Stimulated activated CD8-positive, alpha-beta memory T cell treated with anti-CD3 and anti-CD28 coated beads, Interleukin-15, amount 100 ng/mL, for 4 hours (primary cell): Measurements from ENCODE around the gene RALGAPA2.
"Not testable (repeated sequence)": the region's sequence is repeated elsewhere in the genome, so short reads cannot be mapped to it uniquely, and the experiment has no call there.

Experiments
- DNase-seq, 2 donors: peaks; one replicate each; pipeline ENCODE4 v3.0.0-alpha.2; 2020; ENCODE audit warnings: low read depth in 2 of 2

Gene RALGAPA2

DNA sequence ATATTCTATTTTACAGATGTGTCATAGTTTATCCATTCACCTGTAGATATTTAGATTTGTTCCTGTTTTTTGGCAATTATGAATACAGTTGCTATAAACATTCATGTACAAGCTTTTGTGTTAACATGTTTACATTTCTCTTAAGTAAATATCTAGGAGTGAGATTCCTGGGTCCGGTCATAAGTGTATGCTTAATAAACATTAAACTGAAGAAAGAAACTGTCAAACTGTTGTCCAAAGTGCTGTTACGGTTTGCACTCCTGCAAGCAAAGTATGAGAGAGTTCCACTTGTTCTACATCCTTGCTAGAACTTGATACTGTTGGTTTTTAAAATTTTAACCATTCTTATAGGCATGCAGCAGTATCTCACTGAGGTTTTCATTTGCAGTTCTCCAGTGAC lies 138.6 kb downstream of the RALGAPA2 start:
- DNase-seq: no peak

DNA sequence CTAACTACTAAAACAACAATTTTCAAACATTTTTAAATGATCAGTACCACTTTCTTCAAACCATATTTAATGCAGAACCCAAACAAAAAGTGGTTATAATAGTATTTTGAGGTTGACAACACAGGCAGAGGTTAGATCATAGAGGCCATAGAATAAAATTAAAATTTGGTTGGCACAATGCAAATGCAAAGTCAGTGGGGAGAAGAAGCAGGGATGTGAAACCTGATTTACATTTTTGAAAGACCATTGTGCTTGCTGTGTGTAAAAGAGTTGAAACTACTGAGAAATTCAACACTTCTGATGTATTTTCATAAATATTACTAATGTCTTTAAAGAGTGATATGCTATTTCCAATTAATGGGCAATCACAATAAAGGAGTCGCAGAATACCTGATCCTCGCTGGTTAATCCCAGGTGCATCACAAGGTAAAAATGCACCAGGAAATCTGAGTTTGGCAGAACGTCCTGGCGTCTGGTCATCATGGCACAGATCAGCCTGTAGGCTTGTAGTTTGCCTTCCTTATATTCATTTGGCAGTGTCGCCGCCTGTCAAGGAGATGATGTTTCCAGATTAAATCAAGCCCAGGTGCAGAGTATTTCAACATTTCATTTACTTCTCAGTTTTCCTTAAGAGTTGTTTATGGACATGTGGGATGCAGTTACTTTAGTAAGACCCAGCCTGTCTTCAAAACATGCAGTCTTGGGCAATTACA lies 141.2 kb downstream of the RALGAPA2 start:
- DNase-seq: no peak

DNA sequence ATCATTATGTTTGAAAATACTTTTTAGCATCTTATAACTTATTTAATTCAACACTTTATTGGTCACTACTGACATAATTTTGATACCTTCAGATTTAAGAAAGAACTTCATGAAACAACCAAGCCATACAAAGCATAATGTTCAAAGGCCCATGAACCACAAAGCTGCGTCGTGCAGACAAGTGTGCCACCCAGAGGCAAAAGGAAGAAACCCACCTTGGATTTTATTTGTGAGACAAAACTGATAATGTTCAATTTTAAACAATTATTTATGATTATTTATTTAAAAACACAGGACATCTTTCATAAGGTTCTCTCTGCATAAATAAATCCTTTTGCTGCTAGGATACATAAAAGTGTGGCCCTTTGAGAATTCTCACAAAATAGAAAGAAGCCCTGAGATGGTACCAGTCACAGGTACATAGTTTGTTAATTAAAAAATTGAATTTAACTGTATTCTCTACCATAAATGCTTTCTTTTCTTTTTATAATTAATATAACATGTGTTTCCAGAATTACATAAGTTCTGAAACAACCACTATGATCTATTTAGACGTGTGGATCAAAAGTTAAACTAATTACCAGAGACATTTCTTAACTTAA lies 143.7 kb downstream of the RALGAPA2 start:
- no peak for DNase-seq

DNA sequence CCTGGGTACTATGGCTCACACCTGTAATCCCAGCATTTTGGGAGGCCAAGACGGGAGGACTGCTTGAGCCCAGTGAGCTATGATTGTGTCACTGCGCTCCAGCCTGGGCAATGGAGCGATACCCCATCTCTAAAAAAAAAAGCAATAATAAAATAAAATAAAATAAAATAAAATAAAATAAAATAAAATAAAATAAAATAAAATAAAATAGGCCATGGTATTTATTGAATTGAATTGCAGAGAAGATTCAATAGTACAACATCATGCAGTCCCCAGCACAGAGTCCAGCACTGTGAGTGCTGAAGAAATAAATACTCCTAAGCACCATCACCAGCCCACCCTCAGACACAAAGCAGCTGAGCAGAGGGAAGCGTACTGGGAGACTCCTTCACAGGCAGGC lies 144.7 kb downstream of the RALGAPA2 start:
- DNase-seq: no peak

DNA sequence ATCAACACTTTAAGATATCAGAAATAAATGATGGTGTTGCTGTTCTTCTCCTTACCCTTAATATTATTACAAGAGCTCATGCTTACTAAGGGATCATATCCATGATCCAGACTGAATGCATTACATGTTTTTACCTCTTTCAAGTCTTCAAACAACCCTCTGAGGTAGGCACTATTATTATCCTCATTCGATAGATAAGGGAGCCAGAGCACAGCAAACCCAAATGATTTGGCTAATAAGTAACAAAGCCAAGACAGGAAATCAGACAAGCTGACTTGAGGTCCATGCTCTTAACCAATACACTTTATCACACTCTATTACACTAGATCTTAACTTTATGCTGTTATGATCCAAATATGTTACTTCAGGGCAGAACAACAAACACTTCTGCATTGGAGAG lies 145.9 kb downstream of the RALGAPA2 start:
- DNase-seq: no peak

DNA sequence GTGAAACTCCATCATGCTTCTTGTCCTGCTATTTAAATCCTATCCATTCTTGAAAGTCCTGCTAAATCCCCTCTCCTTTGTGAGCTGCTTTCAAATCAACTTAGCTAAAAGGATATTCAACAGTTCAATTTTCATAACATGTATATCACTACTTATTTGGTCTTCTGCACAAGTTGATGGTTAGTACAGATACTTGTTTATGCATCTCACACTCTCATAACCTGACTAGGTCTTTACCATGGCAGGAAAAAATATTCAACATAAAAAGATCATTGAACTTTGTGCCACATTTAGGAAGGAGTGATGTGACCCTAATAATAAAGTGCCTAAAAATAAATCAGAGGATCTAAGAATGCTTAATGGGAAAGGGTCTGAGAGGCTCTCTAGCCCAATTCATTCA lies 148.2 kb downstream of the RALGAPA2 start:
- no peak for DNase-seq

DNA sequence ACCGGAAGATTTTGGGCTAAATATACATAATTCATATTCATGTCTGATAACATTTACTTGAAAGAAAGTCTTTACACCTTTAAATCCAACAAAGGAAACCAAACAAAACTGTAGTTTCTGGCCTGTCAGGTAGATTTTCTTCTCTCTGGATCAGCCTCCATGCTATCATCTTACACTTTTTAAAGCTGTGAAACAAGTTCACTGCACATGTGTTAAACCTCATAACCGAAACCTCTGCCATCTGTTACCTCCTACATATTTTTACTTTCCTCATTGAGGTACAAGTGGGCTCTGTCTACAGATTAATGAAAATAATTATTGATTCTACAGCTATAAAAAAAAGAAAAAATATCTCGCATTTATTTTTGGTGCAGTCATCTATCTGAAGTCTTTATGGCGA lies 149.9 kb downstream of the RALGAPA2 start:
- DNase-seq: no peak

DNA sequence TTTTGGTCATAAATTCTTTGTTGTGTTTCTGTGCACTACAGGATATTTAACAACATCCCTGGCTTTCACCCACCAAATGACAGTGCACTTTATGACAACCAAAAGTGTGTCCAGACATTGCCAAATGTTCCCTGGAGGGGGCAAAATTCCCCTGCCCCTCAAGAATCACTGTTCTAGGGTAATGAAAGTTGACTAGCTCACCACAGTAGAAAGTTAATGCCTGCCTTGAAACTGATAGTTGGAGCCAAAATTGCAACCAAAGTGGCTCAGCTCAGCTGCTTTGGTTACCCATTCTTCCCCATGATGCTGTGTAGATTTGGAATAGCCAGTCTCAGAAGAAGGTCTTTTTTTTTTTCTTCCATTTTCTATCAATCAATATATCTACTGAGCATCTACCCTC lies 150.6 kb downstream of the RALGAPA2 start:
- DNase-seq: no peak

DNA sequence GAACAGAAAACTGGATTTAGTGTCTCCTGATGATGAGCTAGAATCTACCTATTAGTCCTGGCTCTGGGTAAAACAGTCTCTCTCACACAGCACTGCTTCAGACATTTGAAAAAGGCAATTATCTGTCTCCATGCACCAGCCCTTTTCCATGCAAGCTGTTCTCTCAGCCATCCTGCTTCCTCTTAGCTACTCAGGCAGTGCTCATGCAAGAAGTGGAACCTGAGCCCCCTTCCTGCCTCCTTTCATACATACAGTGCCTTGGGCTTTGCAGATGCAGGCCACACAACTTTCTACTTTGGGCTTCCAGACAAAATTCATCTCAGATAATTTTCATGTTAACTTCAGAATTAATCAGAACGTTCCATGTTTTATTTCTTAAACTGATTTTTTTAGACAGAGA lies 151.3 kb downstream of the RALGAPA2 start:
- no peak for DNase-seq

DNA sequence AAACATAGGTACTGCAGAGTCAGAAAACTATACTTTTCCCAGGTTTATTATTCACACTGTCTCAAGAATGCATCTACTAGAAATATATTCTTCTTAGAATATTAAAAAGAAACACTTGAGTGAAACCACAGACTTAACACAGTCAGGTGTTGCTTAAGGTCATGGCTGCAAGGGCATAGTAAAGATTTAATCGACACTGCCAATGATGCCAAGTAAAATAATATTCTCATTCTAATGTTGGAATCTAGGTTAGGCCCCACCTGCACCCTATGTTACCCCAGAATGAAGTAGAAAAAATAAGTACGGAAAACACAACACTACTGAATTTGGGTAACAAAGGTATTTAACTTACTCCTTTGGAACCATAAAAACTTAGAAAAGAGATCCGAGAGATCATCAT lies 155.0 kb downstream of the RALGAPA2 start:
- no peak for DNase-seq

DNA sequence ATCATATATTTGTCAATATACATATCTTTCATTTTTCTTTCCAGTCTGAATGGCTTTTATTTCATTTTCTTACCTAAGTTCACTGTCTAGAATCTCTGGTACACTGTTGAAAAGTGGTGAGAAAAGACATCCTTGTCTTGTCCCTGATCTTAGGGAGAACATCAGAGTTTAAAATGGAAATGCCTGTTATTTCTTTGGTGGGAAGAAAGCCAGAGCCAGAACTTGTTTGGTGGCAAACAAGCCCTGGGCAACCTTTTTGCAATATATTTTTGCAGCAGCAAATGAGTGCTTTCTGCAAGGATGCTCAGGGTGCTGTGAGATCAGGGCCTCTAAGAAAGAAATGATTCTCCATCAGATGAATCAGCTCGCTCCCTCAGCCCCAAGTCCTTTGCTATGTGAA lies 156.6 kb downstream of the RALGAPA2 start:
- DNase-seq: no peak

DNA sequence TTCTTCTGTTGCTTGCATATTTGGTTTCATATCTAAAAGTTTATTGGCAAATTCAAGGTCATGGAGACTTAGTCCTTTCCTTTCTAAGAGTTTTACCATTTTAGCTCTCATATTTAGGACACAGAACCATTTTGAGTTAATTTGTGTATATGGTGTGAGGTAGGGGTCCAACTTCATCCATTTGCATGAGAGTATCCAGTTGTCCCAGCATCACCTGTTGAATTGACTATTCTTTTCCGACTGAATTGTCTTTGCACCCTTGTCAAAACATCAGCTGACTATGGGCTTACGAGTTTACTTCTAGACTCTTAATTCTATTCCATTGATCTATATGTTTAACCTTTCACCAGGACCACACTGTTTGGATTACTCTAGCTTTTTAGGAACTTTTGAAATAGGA lies 157.5 kb downstream of the RALGAPA2 start:
- no peak for DNase-seq

DNA sequence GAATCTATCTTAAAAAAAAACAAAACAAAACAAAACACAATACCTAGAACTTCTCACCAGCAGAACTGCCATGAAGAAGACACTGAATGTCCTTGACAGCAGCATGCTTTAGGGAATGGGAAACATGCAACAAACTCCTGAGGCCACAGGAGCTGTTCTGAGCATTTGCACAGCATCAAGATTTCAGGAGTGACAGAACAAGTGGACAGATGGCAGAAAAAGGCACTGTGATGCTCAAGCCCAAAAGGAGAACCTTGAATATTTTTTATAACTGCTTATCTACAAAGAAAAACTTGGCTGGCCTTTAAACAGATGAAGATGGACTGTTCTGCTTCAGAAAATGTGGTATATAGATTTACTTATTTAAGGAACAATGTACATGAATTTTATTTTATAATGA lies 158.9 kb downstream of the RALGAPA2 start:
- DNase-seq: no peak

DNA sequence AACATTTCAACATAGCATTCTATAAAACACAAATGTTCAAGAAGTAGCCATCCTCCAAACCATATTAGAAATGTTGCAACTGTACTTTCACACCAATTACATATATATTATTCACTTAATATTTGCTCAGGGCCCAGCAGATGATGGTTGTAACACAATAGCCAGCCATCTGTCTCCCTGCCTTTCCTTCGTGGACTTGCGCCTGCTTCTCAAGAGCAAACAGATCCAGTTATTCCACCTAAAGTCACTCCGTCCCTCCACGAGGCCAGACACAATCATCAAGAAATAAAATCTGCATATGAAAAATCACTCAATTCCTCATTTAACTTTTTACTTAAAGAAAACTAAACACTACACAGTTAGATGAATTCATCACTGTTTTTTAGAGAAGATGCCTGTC lies 160.4 kb downstream of the RALGAPA2 start:
- DNase-seq: no peak

DNA sequence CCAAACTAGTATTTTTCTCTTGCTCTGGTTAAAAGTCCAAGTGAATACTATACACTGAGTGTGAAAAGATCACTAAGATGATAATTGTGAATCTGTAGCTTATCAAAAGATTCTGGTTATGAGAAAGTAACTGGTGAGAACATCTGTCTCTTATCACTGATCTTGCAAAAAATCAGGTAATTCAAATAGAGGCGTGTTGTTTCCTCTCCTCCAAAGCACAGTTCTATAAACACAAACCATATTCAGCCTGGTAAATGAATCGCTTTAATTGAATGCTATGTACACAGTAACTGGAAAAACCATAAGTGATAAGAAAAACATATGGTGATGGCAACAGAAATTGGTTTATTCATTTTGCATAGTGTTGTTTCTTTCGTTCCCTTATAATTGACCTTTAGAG lies 161.0 kb downstream of the RALGAPA2 start:
- DNase-seq: no peak

DNA sequence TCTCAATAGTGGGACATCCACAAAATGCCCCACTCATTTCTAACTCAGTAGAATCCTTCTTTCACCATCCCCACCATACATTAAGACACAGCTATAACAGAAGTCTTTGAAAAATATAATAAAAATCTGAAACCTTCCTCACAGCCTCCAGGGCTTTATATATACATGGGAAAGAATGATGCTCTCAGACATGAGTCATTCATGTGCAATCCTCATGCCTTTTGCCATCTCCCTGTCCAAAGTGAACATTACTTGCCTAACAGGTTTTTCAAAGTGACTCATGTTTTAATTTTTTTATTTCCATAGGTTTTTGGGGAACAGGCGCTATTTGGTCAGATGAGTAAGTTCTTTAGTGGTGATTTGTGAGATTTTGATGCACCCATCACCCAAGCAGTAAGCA lies 162.7 kb downstream of the RALGAPA2 start:
- DNase-seq: no peak

DNA sequence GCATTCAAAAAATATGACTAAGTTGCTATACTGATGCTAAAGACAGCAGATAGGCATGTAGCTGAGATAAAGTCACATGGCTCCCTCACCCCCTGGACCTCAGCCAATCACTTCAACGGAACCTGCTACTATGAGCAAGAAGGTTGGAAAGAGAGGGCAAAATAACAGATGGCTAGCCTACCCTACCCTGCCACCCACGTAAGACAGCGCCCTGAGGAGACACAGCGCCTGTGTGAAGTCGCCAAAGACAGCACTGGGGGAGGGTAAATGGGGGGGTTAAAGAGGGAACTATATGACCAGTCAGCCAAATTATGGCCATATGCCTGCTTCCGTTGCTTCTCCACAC lies 163.2 kb downstream of the RALGAPA2 start:
- no peak for DNase-seq

DNA sequence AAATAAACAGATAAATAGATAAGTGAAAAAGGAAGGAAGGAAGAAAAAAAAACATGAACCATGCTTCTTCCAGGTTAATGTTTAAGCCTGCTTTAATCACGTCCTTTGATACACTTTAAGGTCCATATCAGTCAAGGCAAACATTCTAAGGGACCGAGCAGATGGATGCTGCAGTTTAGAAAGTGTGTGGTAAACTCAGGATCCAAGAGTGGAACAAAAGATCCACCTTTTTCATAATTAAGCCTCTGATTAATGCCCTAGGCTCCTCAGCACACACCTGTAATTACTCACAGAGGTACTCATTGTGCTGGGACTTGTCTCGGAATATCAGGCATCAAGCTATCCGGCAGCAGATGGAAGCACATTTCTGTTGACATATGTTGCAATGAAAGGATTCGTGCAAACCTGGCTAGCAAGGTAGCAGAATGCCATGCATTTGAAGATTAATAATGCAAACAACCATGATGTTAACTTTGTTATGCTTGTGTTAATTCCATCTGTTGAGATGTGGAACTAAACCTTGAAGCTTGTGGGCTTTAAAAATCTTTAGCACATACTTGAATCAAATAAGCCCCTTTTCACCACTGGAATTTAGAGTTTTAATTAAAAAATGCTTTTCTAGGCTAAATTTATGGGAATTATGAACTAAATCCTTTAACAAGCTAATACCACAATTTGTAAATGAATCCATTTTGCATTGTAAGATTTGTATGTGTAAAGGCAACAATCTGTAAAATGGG lies 163.7 kb downstream of the RALGAPA2 start:
- DNase-seq: no peak

DNA sequence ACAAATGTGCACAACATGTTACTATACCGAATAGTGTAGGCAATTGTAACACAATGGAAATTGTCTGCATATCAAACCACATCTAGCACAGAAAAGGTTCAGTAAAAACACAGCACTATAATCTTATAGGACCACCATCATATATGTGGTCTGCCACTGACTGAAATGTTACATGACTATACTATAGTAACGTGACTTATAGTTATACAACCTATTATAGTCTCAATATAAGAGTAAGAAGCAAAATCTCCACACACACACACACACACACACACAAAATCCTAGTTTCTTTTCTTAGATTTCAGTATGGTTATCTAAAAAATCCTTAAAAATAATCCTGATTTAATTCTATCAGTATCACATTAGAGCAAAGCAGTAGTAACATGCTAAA lies 164.6 kb downstream of the RALGAPA2 start:
- DNase-seq: no peak

DNA sequence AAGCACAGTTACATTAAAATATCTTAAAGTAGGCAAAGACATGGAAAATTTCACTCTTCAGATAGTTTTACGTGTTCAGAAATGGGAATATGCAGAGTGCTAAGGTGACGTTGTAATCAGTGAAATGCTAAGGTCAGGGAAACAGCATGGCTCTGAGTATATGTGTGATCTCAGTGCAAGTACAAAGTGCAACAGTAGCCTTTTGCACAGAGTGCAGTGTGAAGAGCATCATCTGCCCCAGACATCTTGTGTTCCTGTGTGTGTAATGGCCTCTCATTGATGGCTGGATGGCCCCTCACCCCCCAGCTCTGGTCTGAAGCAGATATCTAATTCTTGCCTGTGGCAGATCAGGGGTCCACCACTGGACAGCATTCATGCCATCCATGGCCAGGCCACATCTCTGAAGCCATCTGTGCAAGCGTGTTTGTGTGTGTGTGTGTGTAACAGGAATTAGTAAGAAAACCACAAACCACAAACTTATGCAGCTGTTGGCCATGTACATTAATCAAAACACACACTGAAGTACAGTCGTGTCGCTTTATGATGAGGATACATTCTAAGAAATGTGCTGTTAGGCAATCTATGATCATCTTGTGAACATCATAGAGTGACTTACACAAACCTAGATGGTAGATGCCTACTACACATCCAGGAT lies 165.1 kb downstream of the RALGAPA2 start:
- DNase-seq: no peak

DNA sequence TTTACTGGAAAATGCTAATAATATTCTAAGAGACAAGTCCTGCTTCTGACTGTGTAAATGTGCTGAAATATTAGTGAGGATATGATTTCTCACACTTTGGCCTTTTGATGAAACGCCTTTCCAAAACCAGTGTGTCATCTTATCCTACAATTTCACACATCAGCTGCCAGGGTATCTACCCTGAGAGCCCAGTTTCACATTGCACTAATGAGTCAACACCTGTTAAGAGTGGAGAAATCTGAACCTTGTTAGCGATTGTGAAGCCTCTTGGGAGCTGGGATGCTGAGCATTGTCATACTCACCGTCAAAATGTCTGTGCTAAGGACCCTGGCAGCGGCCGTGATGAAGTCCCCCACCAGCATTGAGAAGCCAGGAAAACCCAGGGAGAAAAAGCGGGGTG lies 166.0 kb downstream of the RALGAPA2 start:
- no peak for DNase-seq

DNA sequence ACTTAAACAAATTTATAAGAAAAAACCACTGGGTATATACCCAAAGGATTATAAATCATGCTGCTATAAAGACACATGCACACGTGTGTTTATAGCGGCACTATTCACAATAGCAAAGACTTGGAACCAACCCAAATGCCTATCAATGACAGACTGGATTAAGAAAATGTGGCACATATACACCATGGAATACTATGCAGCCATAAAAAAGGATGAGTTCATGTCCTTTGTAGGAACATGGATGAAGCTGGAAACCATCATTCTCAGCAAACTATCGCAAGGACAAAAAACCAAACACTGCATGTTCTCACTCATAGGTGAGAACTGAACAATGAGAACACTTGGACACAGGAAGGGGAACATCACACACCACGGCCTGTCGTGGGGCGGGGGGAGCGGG lies 169.1 kb downstream of the RALGAPA2 start:
- DNase-seq: not testable (repeated sequence)
